IPS-20b (cell line): ENCODE results near the gene IL22.

Source experiments
- H3K27ac ChIP-seq: one replicate; pipeline ENCODE4 v1.5.1; 2013; ENCODE audit warnings: low read length
- H3K27me3 ChIP-seq: 2 replicates; pipeline ENCODE4 v1.6.1; 2013; ENCODE audit warnings: mild to moderate bottlenecking, low read length, inconsistent platforms; ENCODE audit not compliant: insufficient read depth
- H3K36me3 ChIP-seq: 2 replicates; pipeline ENCODE4 v1.6.1; 2013; ENCODE audit warnings: low read depth, mild to moderate bottlenecking, inconsistent platforms, low read length, moderate library complexity; ENCODE audit not compliant: insufficient read depth
- H3K4me1 ChIP-seq: 2 replicates; pipeline ENCODE4 v1.6.1; 2013; ENCODE audit warnings: mild to moderate bottlenecking, control low read depth, inconsistent platforms, low read length, moderate library complexity; ENCODE audit not compliant: insufficient read depth
- H3K4me3 ChIP-seq: 2 replicates; pipeline ENCODE4 v1.5.1; 2013; ENCODE audit warnings: mild to moderate bottlenecking, low read length, inconsistent platforms
- H3K9ac ChIP-seq: 2 replicates; pipeline ENCODE4 v1.6.1; 2013; ENCODE audit warnings: low read depth, mild to moderate bottlenecking, inconsistent platforms, low read length, moderate library complexity
- H3K9me3 ChIP-seq: 2 replicates; pipeline ENCODE4 v1.6.1; 2013; ENCODE audit warnings: mild to moderate bottlenecking, low read depth, low read length, inconsistent platforms; ENCODE audit not compliant: insufficient read depth

The IL22 gene

GRCh38 chr12:68253504-68253903 lies at the start of gene IL22:
TSS of gene IL22 (minus strand) at chr12:68253604. CDS start at chr12:68253448, 156 bp downstream.
- no peak within 1 kb of the TSS for H3K4me3 ChIP-seq
- no peaks in the 10 kb centered on the region for H3K36me3 ChIP-seq
- no peaks in the 10 kb centered on the region for H3K4me1 ChIP-seq
- no peaks in the 10 kb centered on the region for H3K9me3 ChIP-seq
- H3K9ac ChIP-seq, result no peak within 1 kb of the TSS
- no peaks in the 10 kb centered on the region for H3K27me3 ChIP-seq
- H3K27ac ChIP-seq, result no peak within 1 kb of the TSS

DNA sequence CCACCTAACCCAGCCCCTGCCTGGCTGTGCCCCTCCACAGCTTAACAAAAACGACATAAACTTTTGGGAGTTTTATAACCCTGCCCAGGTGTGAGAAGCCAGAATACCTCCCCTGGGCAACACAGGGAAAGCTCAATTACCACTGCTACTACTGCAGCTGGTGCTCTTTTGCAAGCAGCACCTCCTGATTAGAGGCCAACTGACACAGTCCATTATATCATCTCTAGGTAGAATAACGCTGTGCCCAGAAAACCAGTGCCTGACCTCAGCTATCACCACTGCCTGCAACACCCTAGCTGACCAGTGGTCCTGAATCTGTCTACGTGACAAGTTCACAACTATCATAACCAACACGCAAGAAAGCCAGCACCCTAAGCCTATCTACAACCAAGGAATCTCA lies 44.5 kb upstream of the IL22 start:
- H3K4me3 ChIP-seq, result no peak overlapping the region
- no peaks in the 10 kb centered on the region for H3K9me3 ChIP-seq
- H3K27ac ChIP-seq, result no peak overlapping the region
- H3K4me1 ChIP-seq, result no peaks in the 10 kb centered on the region
- H3K27me3 ChIP-seq, result no peaks in the 10 kb centered on the region
- H3K36me3 ChIP-seq, result 0 out of 2 replicates have a peak, but pooled peaks cover 6% of the 10 kb centered on the region
- H3K9ac ChIP-seq, result no peak overlapping the region

DNA sequence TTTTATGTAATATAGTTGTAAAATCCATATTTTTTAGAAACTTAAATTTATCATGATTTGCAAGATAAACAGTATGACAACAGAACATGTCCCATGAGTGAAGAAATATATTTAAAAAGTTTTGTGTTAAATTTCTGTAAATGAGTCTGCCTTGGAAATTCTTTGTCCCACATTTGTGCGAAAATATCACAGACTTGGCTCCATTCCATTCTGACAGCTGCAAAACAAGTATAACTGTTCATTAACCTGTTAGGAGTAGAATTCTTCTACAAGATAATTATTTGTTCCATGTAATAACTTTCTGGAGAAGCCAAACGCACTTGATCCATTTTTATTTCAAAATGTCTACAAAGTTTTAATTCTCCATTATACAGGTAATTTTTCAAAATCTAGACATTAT lies 40.8 kb upstream of the IL22 start:
- Histone ChIP-seq H3K27ac (no peak overlapping the region), H3K27me3 (no peaks in the 10 kb centered on the region), H3K4me1 (no peaks in the 10 kb centered on the region), H3K36me3 (no peaks in the 10 kb centered on the region), H3K9ac (no peak overlapping the region), H3K9me3 (no peaks in the 10 kb centered on the region), H3K4me3 (no peak overlapping the region)

DNA sequence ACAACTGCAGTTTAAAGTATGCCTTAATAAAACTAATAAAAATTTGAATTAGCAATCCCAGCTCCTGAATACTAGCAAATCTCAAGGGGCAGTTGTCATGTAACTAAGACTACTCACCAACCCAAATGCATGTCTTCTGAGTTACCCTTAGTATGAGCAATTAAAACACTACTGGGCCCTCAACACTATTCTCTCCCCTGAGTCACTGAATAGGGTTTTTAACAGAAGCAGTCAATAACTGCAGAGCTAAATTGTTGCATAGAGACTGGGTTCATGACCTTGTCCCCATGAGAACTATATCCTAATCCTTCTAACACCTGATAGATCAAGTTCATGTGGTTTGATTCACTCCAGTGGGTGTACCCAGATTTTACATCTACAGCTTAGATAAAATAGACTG lies 39.9 kb upstream of the IL22 start:
- Histone ChIP-seq H3K9ac (no peak overlapping the region), H3K4me1 (no peaks in the 10 kb centered on the region), H3K27ac (no peak overlapping the region), H3K36me3 (no peaks in the 10 kb centered on the region), H3K4me3 (no peak overlapping the region), H3K9me3 (no peaks in the 10 kb centered on the region), H3K27me3 (no peaks in the 10 kb centered on the region)

- H3K36me3 ChIP-seq, result no peaks in the 10 kb centered on the region
- no peaks in the 10 kb centered on the region for H3K9me3 ChIP-seq
- no peak overlapping the region for H3K27ac ChIP-seq
- no peaks in the 10 kb centered on the region for H3K4me1 ChIP-seq
- no peaks in the 10 kb centered on the region for H3K27me3 ChIP-seq
- no peak overlapping the region for H3K4me3 ChIP-seq
- no peak overlapping the region for H3K9ac ChIP-seq
Measured at GRCh38 chr12:68292151-68292943, 38.9 kb upstream of the IL22 start.

DNA sequence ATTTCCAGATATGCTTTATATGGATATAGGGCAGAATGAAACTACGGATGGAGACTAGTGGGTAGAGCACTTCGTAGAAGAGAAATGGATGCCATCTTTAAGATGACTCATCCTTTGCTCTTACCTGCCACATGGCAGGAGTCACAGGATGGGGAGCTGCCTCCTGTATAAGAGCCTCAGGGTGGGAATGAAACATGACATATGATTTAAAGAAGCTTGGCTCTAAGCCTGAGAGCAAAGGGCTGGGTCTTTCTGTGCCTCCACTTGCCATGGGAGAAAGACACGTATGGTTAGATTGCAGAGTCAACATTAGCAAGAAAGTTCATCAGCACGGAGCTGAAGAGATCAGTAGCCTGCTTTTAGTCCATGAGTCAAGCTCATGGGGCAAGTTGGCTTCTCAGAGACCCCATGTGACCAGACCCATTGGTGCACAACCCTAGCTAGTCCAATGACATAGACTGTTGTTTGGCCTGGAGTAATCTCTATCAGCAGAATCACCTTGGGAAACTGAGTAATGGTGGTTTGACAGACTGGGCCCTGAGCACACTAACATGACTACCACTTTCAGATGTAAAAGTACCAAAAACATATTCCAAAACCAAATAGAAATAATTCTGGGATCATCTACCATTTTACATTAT lies 38.1 kb upstream of the IL22 start:
- Histone ChIP-seq H3K27ac (no peak overlapping the region), H3K4me1 (no peaks in the 10 kb centered on the region), H3K9ac (no peak overlapping the region)

GRCh38 chr12:68290126-68290525 lies 36.7 kb upstream of the IL22 start:
- Histone ChIP-seq H3K36me3 (no peaks in the 10 kb centered on the region), H3K4me1 (no peaks in the 10 kb centered on the region), H3K4me3 (no peak overlapping the region), H3K27me3 (no peaks in the 10 kb centered on the region), H3K9me3 (no peaks in the 10 kb centered on the region), H3K27ac (no peak overlapping the region), H3K9ac (no peak overlapping the region)

More for the DNA sequence above, 38.1 kb upstream of the IL22 start:
- Histone ChIP-seq H3K4me3 (no peak overlapping the region), H3K27me3 (no peaks in the 10 kb centered on the region), H3K9me3 (no peaks in the 10 kb centered on the region), H3K36me3 (no peaks in the 10 kb centered on the region)

DNA sequence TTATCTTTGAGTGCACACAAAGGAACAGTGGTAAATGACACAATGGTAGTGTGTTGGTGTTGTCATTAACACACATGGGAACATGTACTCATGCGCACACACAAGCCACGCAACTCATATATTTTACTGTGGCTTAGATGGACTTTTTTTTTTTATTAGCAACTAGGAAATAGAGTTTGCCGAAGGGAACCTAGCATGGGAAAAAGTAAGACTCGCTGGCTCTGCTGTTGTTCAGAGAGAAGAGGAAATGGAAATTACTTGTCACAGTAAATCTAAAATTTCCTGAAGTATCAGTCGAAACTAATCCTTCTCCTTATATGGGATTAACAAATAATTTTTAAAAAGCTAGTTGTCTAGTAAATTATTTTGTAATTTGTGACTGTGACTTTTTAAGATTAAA lies 33.7 kb upstream of the IL22 start:
- Histone ChIP-seq H3K4me3 (no peak overlapping the region), H3K4me1 (no peaks in the 10 kb centered on the region), H3K36me3 (no peaks in the 10 kb centered on the region), H3K27ac (no peak overlapping the region), H3K9me3 (no peaks in the 10 kb centered on the region), H3K9ac (no peak overlapping the region), H3K27me3 (no peaks in the 10 kb centered on the region)

GRCh38 chr12:68286396-68286795 lies 33.0 kb upstream of the IL22 start:
- no peak overlapping the region for H3K9ac ChIP-seq
- no peaks in the 10 kb centered on the region for H3K9me3 ChIP-seq
- no peaks in the 10 kb centered on the region for H3K36me3 ChIP-seq
- no peaks in the 10 kb centered on the region; the same call in 1 of the 2 replicates for H3K4me1 ChIP-seq
- no peak overlapping the region for H3K27ac ChIP-seq
- H3K27me3 ChIP-seq, result no peaks in the 10 kb centered on the region
- no peak overlapping the region for H3K4me3 ChIP-seq

DNA sequence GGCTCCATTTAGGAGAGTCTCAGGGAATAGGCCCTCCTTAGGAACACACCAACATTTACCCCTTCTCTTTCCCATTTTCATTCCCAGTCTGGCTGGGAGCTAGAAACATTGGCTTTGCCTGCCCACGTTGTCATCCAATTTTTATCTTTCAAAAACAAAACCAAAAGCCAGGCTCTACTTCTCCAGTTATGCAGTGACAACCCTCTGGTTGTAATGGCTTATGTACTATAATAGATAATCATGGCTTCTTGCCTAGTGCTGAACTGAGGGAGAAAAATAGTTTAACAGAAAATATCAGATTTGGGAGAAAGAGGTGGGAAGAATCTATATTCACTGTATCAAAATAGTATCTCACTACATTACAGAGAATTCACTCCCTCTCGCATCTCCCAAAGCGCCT lies 32.1 kb upstream of the IL22 start:
- Histone ChIP-seq H3K27me3 (no peaks in the 10 kb centered on the region), H3K9ac (no peak overlapping the region), H3K36me3 (no peaks in the 10 kb centered on the region), H3K9me3 (no peaks in the 10 kb centered on the region), H3K4me3 (no peak overlapping the region), H3K27ac (no peak overlapping the region), H3K4me1 (peaks cover 8% of the 10 kb centered on the region; the same call in 1 of the 2 replicates)

DNA sequence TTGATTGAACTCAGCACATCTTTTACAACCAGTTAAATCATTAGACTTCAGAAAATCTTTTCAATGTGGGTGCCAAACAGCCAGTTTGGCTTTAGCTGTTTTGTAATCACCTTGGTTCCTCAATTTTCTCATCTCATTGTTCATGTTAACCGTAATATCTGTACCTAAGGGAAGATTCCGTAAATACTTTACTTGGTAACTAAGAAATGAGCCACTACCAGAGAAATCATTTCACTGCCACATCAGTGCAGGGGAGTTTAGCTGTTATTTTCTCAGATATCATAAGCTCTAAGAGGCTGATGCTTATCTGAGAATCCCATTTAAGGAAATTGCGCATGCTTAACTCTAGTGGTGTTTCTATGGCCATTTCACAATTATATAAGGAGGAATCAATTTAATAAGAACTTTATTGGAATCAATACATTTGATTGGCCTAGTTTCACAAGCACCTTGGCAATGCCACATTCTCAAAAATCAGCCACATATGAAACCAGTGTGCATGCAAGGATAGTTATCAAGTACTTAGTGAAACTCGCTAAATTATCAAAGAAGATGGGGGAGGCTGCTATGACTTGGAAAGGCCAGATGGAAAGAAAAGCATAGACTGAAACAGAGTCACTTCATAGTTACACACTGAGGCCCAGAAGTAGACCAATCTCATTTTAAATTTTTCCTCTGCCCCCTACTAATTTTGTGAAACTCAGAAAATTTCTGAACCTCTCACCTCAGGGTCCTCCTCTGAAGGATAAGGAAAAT lies 28.1 kb upstream of the IL22 start:
- Histone ChIP-seq H3K27me3 (no peaks in the 10 kb centered on the region), H3K27ac (no peak overlapping the region), H3K9ac (no peak overlapping the region), H3K36me3 (no peaks in the 10 kb centered on the region), H3K4me3 (no peak overlapping the region), H3K4me1 (peaks cover 19% of the 10 kb centered on the region; the same call in 1 of the 2 replicates), H3K9me3 (no peaks in the 10 kb centered on the region)
